GM12878 (cell line): ENCODE data around the gene PC. TPM values are rescaled to one million over a fixed set of nuclear protein-coding genes. Genes with fewer than 3 reads are reported as not detected.

ENCODE experiments used
- ATAC-seq: fragments of 200-7000 bp; cut with Tn5 transposase; 3 replicates; pipeline ENCODE4 v1.9.1; 2020; ENCODE audit warnings: mild to moderate bottlenecking, moderate library complexity
- BruUV-seq: library from RNA; stranded (reverse); fragments of 400-500 nt; replicated peaks from 2 replicates; lab custom pipeline; 2021; lab: Mats Ljungman, UMichigan
- CTCF ChIA-PET: fragments of 300-600 bp; sonication (Branson Sonifier 250); formaldehyde crosslinking; extraction: SDS; loops from one replicate; lab custom pipeline; 2021; ENCODE audit warnings: inconsistent platforms; lab: Yijun Ruan, JAX
- POLR2A ChIA-PET: fragments of 350-600 bp; formaldehyde crosslinking; extraction: SDS; loops from one replicate; lab custom pipeline; 2021; ENCODE audit warnings: inconsistent platforms; lab: Charles Lee
- RAD21 ChIA-PET: fragments of 300-600 bp; sonication (Branson Sonifier 250); formaldehyde crosslinking; loops from one replicate; lab custom pipeline; 2023; ENCODE audit warnings: antibody characterized with exemption; ENCODE audit not compliant: unreplicated experiment; lab: Charles Lee
- SMC1A ChIA-PET: fragments of 300-600 bp; sonication (Branson Sonifier 250); formaldehyde crosslinking; loops from one replicate; lab custom pipeline; 2023; ENCODE audit not compliant: unreplicated experiment, uncharacterized antibody; lab: Charles Lee
- DNase-seq: peaks from one replicate; pipeline ENCODE4 v3.0.0-alpha.2; 2011; ENCODE audit warnings: low read depth, low spot score
- FAIRE-seq: peaks from 3 replicates; lab custom pipeline; 2011; peaks lifted over from hg19 to GRCh38; lab: Jason Lieb, UNC
- H2AFZ ChIP-seq: 2 replicates; pipeline ENCODE4 v1.6.0; 2011; ENCODE audit warnings: low read depth, low read length, control low read depth; ENCODE audit not compliant: control insufficient read depth
- H3K27ac ChIP-seq: 2 replicates; pipeline ENCODE4 v1.5.1; 2011; ENCODE audit warnings: control low read depth; ENCODE audit not compliant: control insufficient read depth, insufficient read depth
- H3K27me3 ChIP-seq, 2 experiments: replicated peaks in 1 of 2; 2 replicates each; pipeline versions ENCODE4 v1.6.0 to v1.6.1; 2011; ENCODE audit warnings: low read length in 1 of 2; ENCODE audit not compliant: control insufficient read depth in 2 of 2, insufficient read depth in 2 of 2
- H3K36me3 ChIP-seq, 2 experiments: 2 replicates each; pipeline ENCODE4 v1.5.1; 2011; ENCODE audit warnings: low read length in 1 of 2; ENCODE audit not compliant: control insufficient read depth in 2 of 2, insufficient read depth in 2 of 2
- H3K4me1 ChIP-seq: 2 replicates; pipeline ENCODE4 v1.6.1; 2011; ENCODE audit warnings: mild to moderate bottlenecking, low read length, moderate library complexity, mixed read lengths; ENCODE audit not compliant: control insufficient read depth, insufficient read depth
- H3K4me2 ChIP-seq: 2 replicates; pipeline ENCODE4 v1.6.0; 2011; ENCODE audit warnings: control low read depth; ENCODE audit not compliant: control insufficient read depth, insufficient read depth
- H3K4me3 ChIP-seq: fragments of 200-600 bp; sonication (generic); 2 replicates; pipeline ENCODE4 v1.5.1; 2016
- H3K79me2 ChIP-seq: 2 replicates; pipeline ENCODE4 v1.6.0; 2011; ENCODE audit warnings: low read length; ENCODE audit not compliant: control insufficient read depth, insufficient read depth
- H3K9ac ChIP-seq: 2 replicates; pipeline ENCODE4 v1.8.0; 2011; ENCODE audit warnings: low read length, control low read depth, mixed read lengths; ENCODE audit not compliant: control insufficient read depth, insufficient read depth
- H3K9me3 ChIP-seq: replicated peaks from 3 replicates; pipeline ENCODE4 v1.5.1; 2011; ENCODE audit warnings: mild to moderate bottlenecking, low read length; ENCODE audit not compliant: control insufficient read depth, insufficient read depth
- H4K20me1 ChIP-seq: 2 replicates; pipeline ENCODE4 v1.6.0; 2011; ENCODE audit not compliant: control insufficient read depth, insufficient read depth
- ATF3 ChIP-seq: IDR thresholded peaks from 2 replicates; pipeline ENCODE4 v1.6.1; 2011; ENCODE audit warnings: low read depth, mild to moderate bottlenecking, low read length, moderate library complexity, borderline replicate concordance; ENCODE audit errors: extremely low read depth
- BHLHE40 ChIP-seq, 2 experiments: fragments of 450-650 bp in 1 of 2; IDR thresholded peaks; 2 replicates each; pipeline ENCODE4 v1.6.1; 2011 to 2017; ENCODE audit warnings: low read depth in 2 of 2, borderline replicate concordance in 1 of 2, improper control_type of control experiment in 1 of 2, low read length in 1 of 2, mild to moderate bottlenecking in 1 of 2
- CBFB ChIP-seq: IDR thresholded peaks from 2 replicates; pipeline ENCODE4 v1.6.1; 2016; ENCODE audit warnings: antibody characterized with exemption, low read depth
- JUND ChIP-seq: IDR thresholded peaks from 2 replicates; pipeline ENCODE4 v1.6.1; 2012; ENCODE audit warnings: low read depth, mild to moderate bottlenecking, low read length, improper control_type of control experiment, moderate library complexity
- KAT2A ChIP-seq: conservative IDR thresholded peaks from 2 replicates; pipeline ENCODE4 v1.6.1; 2011; ENCODE audit warnings: low read depth, low read length; ENCODE audit not compliant: control insufficient read depth
- POU2F2 ChIP-seq: IDR thresholded peaks from 3 replicates; pipeline ENCODE4 v1.6.1; 2011; ENCODE audit warnings: low read depth, mild to moderate bottlenecking, low read length, borderline replicate concordance
- RUNX3 ChIP-seq: IDR thresholded peaks from 2 replicates; pipeline ENCODE4 v1.6.1; 2012; ENCODE audit warnings: low read length, inconsistent platforms
- STAT1 ChIP-seq: fragments of 450-650 bp; conservative IDR thresholded peaks from 2 replicates; pipeline ENCODE4 v1.6.1; 2014; ENCODE audit warnings: antibody characterized with exemption, mild to moderate bottlenecking
- WGBS: methylation state at CpG from one replicate; pipeline ENCODE4 v1.1.6; 2016; ENCODE audit warnings: low lambda C conversion rate; ENCODE audit not compliant: insufficient replicate concordance, insufficient coverage; ENCODE audit errors: missing lambda C conversion rate; 5-methylcytosine and 5-hydroxymethylcytosine counted together
- in situ Hi-C: fragments of 300-500 bp; cut with MboI; formaldehyde crosslinking; loops from 9 replicates; pipeline ENCODE4 v1.14.3; 2018; ENCODE audit warnings: mixed read lengths
- intact Hi-C: fragments of 100-400 bp; cut with micrococcal nuclease; formaldehyde crosslinking; loops from one replicate; pipeline ENCODE4 v1.14.2; 2022; ENCODE audit not compliant: unreplicated experiment
- polyA plus RNA-seq, 11 experiments: library from polyadenylated mRNA; depleted of rRNA in 4 of 11; unstranded in 6 of 11; stranded (reverse) in 5 of 11; fragments of >200 nt; fragmentation: Nextera tagmentation in 4 of 11; fragmentation: Illumina TruSeq in 1 of 11; extraction: Ambion mirVana in 4 of 11; extraction: Trizol in 1 of 11; gene quantifications; 1 replicate in 1 of 11; 2 replicates in 10 of 11; pipeline versions ENCODE4 v1.2.1 to v1.2.3, GENCODE V29; 2011 to 2016; ENCODE audit warnings: inconsistent platforms in 2 of 11, missing spikeins in 2 of 11, low read depth in 1 of 11
- total RNA-seq, 4 experiments: library from RNA; depleted of rRNA in 3 of 4; stranded (reverse); fragments of >200 nt in 3 of 4; fragmentation: Illumina TruSeq in 1 of 4; extraction: Trizol in 1 of 4; gene quantifications; 2 replicates each; pipeline versions ENCODE4 v1.2.1 to v1.2.3, GENCODE V29; 2013 to 2021
- TF ChIP-seq, protein P1 (sequence below): fragments of 450-650 bp; IDR thresholded peaks from 2 replicates; pipeline ENCODE4 v1.6.1; 2017; ENCODE audit warnings: mild to moderate bottlenecking, moderate library complexity
- TF ChIP-seq, protein P2 (sequence below): fragments of 450-650 bp; IDR thresholded peaks from 2 replicates; pipeline ENCODE4 v1.6.1; 2017; ENCODE audit warnings: borderline replicate concordance
- TF ChIP-seq, protein P3 (sequence below): fragments of 150-350 bp; IDR thresholded peaks from 2 replicates; pipeline ENCODE4 v1.6.1; 2014; ENCODE audit warnings: mild to moderate bottlenecking, low read depth, low read length
- TF ChIP-seq, protein P4 (sequence below): IDR thresholded peaks from 2 replicates; pipeline ENCODE4 v1.6.1; 2012; ENCODE audit warnings: low read depth, low read length, improper control_type of control experiment

Gene PC
- total and polyA plus RNA-seq, 10 of the 15 experiments (the other 5 are each of a cell fraction or from before 2014, with no cell fraction given) = 0.22 to 10.3 (median 4.5) TPM

DNA sequence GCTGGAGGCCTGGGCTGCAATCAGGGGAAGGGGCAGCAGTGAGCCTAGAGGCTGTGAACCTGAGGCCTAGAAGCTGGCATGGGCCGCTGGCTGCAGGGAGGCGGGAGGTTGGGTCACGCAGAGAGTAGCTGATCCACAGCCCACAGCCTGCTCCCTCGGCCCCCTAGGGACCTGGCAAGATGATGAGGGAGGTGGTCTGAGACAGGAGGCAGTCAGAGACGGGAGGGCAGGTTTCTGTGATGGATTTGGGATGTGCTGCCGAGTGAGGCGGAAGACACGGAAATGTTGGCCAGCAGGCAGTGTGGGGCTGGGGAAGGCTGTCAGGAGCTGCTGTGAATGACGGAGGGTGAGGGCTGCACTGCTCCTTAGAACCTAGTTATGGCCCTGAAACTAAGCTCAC is 78.6 kb downstream of the PC start (continued):
- TF ChIP-seq, protein P1, sequence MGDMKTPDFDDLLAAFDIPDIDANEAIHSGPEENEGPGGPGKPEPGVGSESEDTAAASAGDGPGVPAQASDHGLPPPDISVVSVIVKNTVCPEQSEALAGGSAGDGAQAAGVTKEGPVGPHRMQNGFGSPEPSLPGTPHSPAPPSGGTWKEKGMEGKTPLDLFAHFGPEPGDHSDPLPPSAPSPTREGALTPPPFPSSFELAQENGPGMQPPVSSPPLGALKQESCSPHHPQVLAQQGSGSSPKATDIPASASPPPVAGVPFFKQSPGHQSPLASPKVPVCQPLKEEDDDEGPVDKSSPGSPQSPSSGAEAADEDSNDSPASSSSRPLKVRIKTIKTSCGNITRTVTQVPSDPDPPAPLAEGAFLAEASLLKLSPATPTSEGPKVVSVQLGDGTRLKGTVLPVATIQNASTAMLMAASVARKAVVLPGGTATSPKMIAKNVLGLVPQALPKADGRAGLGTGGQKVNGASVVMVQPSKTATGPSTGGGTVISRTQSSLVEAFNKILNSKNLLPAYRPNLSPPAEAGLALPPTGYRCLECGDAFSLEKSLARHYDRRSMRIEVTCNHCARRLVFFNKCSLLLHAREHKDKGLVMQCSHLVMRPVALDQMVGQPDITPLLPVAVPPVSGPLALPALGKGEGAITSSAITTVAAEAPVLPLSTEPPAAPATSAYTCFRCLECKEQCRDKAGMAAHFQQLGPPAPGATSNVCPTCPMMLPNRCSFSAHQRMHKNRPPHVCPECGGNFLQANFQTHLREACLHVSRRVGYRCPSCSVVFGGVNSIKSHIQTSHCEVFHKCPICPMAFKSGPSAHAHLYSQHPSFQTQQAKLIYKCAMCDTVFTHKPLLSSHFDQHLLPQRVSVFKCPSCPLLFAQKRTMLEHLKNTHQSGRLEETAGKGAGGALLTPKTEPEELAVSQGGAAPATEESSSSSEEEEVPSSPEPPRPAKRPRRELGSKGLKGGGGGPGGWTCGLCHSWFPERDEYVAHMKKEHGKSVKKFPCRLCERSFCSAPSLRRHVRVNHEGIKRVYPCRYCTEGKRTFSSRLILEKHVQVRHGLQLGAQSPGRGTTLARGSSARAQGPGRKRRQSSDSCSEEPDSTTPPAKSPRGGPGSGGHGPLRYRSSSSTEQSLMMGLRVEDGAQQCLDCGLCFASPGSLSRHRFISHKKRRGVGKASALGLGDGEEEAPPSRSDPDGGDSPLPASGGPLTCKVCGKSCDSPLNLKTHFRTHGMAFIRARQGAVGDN = no peak
- TF ChIP-seq, all 136 proteins: peak for 0

- POLR2A ChIA-PET = no interaction called here
- Histone ChIP-seq H4K20me1 (no peaks in the 10 kb centered on the region), H3K4me3 (no peak overlapping the region), H3K27ac (no peak overlapping the region), H3K9me3 (no peaks in the 10 kb centered on the region), H3K4me1 (peaks cover 3% of the 10 kb centered on the region; the same call in 1 of the 2 replicates), H3K27me3 (peaks cover 0 to 1% of the 10 kb centered on the region in 2 experiments; a peak in 2 of 4 replicates), H3K36me3 (no peaks in the 10 kb centered on the region), H2AFZ (no peak overlapping the region), H3K4me2 (no peak overlapping the region), H3K9ac (no peak overlapping the region), H3K79me2 (no peaks in the 10 kb centered on the region)
- ATAC-seq = no peak
- no peak for FAIRE-seq
- in situ Hi-C loops (no loop called here), intact Hi-C loops (no loop called here)
- SMC1A ChIA-PET = no interaction called here
- no peak for DNase-seq
- CTCF ChIA-PET = no interaction called here
- RAD21 ChIA-PET = no interaction called here
- WGBS = 15% methylated on average over 7 of the region's 7 CpGs
- no TSS peak for BruUV-seq
- TF ChIP-seq, protein P2, sequence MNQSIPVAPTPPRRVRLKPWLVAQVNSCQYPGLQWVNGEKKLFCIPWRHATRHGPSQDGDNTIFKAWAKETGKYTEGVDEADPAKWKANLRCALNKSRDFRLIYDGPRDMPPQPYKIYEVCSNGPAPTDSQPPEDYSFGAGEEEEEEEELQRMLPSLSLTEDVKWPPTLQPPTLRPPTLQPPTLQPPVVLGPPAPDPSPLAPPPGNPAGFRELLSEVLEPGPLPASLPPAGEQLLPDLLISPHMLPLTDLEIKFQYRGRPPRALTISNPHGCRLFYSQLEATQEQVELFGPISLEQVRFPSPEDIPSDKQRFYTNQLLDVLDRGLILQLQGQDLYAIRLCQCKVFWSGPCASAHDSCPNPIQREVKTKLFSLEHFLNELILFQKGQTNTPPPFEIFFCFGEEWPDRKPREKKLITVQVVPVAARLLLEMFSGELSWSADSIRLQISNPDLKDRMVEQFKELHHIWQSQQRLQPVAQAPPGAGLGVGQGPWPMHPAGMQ = no peak
- TF ChIP-seq STAT1 (no peak), POU2F2 (no peak), RUNX3 (no peak), CBFB (no peak), JUND (no peak), BHLHE40 (IDR thresholded peaks at IDR 0.05; ENCODE audit: borderline replicate concordance in 1 of 2, low read depth in 2 of 2, low read length in 1 of 2) (no peak), ATF3 (no peak), KAT2A (no peak)
- TF ChIP-seq, protein P3, sequence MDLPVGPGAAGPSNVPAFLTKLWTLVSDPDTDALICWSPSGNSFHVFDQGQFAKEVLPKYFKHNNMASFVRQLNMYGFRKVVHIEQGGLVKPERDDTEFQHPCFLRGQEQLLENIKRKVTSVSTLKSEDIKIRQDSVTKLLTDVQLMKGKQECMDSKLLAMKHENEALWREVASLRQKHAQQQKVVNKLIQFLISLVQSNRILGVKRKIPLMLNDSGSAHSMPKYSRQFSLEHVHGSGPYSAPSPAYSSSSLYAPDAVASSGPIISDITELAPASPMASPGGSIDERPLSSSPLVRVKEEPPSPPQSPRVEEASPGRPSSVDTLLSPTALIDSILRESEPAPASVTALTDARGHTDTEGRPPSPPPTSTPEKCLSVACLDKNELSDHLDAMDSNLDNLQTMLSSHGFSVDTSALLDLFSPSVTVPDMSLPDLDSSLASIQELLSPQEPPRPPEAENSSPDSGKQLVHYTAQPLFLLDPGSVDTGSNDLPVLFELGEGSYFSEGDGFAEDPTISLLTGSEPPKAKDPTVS = no peak
- TF ChIP-seq, protein P4, sequence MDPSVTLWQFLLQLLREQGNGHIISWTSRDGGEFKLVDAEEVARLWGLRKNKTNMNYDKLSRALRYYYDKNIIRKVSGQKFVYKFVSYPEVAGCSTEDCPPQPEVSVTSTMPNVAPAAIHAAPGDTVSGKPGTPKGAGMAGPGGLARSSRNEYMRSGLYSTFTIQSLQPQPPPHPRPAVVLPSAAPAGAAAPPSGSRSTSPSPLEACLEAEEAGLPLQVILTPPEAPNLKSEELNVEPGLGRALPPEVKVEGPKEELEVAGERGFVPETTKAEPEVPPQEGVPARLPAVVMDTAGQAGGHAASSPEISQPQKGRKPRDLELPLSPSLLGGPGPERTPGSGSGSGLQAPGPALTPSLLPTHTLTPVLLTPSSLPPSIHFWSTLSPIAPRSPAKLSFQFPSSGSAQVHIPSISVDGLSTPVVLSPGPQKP = no peak
Observed at GRCh38 chr11:66879000-66879399, 79.2 kb downstream of the PC start.
